Hematopoietic multipotent progenitor cell treated with erythropoietin and hydrocortisone succinate and interleukin-3 and kit ligand, for 6 days (in vitro differentiated cells): ENCODE results near the gene DUSP19.

Source experiments
- DNase-seq: peaks from one replicate; pipeline ENCODE4 v3.0.0-alpha.2; 2015

DUSP19 gene

DNA sequence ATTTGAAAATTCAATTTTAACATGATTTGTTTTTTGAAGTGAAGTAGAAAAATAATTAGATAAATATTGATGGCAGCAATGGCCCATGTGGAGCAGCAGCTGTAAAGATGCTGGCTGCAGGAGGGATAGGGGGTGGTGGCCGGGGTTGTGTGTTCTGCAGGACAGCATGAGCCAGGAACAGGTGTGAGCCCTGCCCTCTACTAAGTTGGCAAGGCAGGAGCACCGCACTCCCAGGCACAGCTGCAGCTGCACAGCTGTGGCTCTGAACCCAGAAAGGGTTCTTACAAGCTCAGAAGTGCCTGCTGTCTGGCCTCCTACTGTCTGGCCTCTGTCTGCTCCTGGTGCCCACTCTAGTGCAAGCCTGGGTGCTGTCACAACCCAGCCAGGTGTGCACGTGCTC, 10.0 kb upstream of the DUSP19 start:
- no peak for DNase-seq

- no peak for DNase-seq
Observed at GRCh38 chr2:183069174-183069573, 9.4 kb upstream of the DUSP19 start.

DNA sequence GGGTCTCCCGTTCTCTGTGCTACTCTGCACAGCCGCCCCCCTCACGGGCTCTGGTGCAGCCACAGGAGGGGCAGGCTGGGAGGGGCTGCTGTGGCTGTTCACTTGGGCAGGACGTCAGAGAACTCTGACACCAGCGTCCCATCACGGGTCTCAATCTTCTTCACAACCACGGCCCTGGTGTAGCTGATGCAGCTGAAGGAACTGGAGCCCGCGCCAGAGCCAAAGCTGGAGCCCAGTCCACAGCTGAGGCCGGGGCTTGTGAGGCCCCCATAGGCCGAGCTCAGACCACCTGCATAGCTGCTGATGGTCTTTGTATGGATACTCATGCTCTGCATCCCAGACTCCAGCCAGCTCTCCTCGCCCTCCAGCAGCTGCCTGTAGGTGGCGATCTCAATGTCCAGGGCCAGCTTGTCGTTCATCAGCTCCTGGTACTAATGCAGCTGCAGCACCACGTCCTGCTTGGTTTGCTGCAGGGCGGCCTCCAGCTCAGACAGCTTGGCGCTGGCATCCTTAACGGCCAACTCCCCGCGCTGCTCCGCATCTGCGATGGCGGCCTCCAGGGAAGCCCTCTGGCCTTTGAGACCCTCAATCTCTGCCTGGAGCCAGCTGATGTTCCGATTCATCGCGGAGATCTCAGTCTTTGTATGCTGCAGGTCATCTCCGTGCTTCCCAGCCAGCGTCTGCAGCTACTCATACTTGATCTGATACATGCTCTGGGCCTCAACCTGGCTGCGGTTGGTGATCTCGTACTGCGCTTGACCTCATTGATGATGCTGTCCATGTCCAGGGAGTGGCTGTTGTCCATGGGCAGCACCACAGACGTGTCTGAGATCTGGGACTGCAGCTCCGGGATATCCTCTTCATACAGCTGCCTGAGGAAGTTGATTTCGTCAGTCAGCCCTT, 7.4 kb upstream of the DUSP19 start:
- peak; percentile 50 for DNase-seq

- DNase-seq, result no peak
Observed at GRCh38 chr2:183072177-183072576, 6.4 kb upstream of the DUSP19 start.

GRCh38 chr2:183078163-183078463, 434 bp upstream of the DUSP19 start:
- DNase-seq, result no peak

DNA sequence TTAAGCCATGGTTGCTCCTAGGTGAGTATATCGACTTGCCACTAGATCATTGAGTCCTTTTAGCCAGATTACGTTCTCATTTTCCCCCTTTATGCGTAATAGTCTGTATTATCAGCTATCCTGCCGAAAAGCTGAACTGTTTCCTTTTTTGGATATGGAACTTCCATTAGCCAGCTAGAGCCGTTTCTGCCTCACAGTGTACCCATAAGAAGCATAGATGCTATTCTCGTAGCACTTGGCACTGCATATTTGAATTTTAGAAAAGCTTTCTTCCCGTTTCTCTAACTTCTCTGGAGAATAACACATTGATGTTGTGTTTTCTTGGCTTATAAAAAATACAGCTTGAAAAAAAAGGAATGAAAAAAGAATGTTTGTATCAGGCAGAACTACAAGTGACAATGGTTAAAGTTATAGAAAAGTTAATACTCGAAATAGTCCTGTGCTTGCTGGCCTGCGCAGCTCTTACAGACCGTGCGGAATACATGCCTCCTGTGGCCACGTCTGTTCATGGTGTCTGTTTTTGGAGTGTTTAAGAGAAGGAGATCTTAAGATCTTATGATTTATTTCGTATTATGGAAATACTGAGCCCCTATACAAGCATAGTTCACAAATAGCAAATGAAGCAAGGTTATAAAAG, 710 bp downstream of the DUSP19 start:
- DNase-seq, result peak; percentile 62

GRCh38 chr2:183081911-183082310, 3.4 kb downstream of the DUSP19 start:
- DNase-seq, result peak; percentile 68

- DNase-seq, result no peak
Observed at GRCh38 chr2:183088061-183088460, 9.5 kb downstream of the DUSP19 start.

- DNase-seq, result no peak
Observed at GRCh38 chr2:183089192-183089851, 10.8 kb downstream of the DUSP19 start.

GRCh38 chr2:183091318-183091953, 12.9 kb downstream of the DUSP19 start:
- DNase-seq, result no peak

GRCh38 chr2:183091954-183092345, 13.4 kb downstream of the DUSP19 start:
- DNase-seq, result no peak

- DNase-seq, result no peak
Observed at GRCh38 chr2:183093857-183094657, 15.5 kb downstream of the DUSP19 start.

DNA sequence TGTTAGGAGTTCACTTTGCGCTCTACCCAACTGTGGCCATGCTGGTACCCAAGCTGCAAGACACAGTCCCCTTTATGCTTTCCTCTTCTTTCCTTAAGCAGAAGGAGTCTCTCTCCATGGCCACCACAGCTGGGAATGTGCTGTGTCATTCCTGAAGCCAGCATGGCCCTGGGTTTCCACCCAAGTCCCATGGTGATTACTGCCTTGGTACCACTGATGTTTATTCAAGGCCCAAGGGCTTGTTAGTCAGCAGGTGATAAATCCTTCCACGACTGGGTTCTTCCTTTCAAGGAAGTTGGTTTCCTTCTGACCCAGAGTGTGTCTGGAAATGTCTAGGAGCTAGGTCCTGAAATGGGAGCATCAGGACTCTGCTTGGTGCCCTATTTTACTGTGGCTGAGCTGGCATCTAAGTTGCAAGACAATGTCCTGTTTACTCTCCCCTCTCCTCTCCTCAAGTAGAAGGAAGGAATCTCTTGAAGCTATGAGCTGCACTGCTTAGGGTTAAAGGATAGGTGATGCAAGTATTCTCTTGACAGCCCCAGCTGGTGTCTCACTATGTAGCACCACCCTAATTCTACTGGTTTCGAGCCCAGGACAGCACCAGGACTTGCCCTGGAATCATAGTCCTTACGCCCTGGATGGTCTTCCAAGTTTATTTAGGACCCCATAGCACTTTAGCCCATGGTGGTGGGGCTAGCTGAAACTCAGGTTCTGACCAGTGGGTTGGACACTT, 27.0 kb downstream of the DUSP19 start:
- DNase-seq, result no peak

DNA sequence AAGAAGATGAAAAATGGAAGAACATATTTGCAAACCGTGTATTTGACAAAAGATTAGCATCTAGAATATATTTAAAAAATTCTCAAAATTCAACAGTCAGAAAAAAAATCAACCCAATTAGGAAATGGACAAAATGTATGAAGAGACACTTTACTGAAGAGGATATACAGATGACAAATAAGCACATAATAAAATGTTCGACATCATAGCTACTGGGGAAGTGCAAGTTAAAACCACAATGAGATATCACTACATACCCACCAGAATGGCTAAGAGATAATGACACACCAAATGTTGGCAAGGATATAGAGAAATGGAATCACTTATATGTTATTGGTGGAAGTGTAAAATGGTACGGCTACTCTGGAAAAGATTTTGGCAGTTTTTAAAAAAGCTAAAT, 34.0 kb downstream of the DUSP19 start:
- DNase-seq, result peak; percentile 86

DNA sequence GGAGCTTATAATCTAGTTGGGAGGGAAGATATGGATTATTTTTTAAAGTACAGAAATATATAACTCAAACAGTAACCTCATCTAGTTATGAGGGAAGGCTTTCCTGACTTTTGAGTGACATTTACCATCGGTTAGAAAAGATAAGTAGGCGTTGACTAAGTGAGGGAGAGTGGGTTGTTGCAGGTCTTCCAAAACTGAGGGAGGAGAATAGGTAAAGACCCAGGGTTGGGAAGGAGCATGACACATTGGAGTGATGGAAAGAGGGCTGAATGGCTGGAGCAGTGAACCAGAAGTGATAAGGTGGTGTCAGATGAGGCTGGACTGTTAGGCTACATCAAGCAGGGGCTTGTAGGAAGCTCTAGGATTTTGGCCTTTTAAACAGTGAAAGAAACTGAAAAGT, 35.1 kb downstream of the DUSP19 start:
- DNase-seq, result peak; percentile 24

DNA sequence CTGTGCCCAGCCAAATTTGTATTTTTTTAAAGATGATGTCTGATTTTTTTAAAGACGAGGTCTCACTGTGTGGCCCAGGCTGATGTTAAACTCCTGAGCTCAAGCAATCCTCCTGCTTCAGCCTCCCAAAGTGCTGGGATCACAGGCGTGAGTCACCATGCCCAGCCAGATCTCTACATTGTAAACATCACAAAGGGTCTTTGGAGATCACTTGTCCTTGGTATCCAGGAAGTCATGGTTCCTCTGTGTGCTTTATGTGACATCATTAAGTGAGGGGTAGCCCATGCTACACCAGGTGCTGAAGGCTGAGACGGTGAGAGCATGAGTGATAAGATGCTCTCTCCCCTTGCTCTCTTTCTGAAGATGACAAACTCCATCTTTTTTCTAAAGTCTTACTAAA, 38.7 kb downstream of the DUSP19 start:
- DNase-seq, result no peak

DNA sequence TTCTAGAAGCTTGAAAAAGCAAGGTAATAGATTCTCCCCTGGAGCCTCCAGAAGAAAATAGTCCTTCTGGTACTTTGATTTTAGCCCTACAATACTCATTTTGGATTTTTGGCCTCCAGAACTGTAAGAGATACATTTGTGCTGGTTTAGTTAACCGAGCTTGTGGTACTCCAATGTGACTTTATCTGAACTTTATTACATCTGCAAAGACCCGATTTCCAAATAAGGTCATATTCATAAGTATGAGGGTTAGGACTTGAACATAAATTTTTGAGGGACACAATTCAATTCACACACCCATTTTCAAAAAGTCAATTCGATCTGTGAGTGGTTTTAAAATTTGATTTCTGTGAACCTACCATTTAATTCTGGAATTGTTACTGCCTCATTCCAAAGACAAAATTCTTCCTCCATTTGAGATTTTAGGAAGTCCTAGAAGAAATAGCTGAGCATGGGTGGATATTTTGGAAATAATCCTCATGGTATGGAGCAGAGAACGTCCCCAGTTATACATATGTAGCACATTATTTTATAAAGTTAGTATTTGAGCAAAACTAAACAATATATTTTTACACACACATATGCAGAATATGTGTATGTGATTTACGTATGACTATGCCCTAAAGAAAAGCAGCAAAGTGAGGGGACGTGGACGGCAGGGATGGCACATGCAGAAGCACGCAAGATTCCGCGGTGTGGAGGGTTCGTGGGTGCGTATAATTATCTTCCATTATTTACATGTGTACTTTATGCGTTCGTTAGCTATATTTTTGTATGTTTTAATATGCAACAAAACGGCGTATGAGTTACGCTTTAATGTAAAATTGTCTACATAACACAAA, 44.8 kb downstream of the DUSP19 start:
- DNase-seq, result peak; percentile 35

GRCh38 chr2:183123959-183124221, 45.3 kb downstream of the DUSP19 start:
- no peak for DNase-seq

- DNase-seq, result peak; percentile 97
Observed at GRCh38 chr2:183124222-183124956, 45.8 kb downstream of the DUSP19 start, which contains the start of gene NUP35. Gene NUP35 (plus strand): TSS chr2:183124443. CDS start chr2:183124458, 15 bp downstream.

DNA sequence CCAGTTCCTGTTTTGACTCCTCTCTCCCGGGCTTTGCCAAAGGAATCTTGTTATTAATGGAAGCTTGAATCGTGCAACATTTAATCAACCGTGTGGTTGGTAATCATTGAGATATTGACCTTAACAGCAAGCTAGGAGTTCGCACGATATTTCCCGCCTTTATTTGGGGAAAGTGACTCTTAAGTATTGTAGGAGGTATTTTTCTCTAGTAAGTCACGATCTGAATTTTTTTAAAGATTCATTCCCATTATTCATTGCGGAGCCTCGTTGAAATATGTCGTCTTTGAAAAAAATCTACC, 46.4 kb downstream of the DUSP19 start:
- no peak for DNase-seq
